ENCODE measurements around the gene MAPK8IP3.

Gene MAPK8IP3

GRCh38 chr16:1764971-1765370 lies 59.0 kb downstream of the MAPK8IP3 start:
- DNase-seq = no peak

GRCh38 chr16:1765826-1766225 lies 59.8 kb downstream of the MAPK8IP3 start:
- no peak for DNase-seq

GRCh38 chr16:1766231-1766630 lies 60.2 kb downstream of the MAPK8IP3 start:
- no peak for DNase-seq

- DNase-seq = no peak
Measured at GRCh38 chr16:1766701-1767100, 60.7 kb downstream of the MAPK8IP3 start.

- no peak for DNase-seq
Measured at GRCh38 chr16:1767116-1767994, 61.4 kb downstream of the MAPK8IP3 start.

GRCh38 chr16:1768061-1768766 lies 62.2 kb downstream of the MAPK8IP3 start:
- DNase-seq = no peak

GRCh38 chr16:1768767-1769401 lies 62.9 kb downstream of the MAPK8IP3 start:
- DNase-seq = no peak

GRCh38 chr16:1769402-1770300 lies 63.7 kb downstream of the MAPK8IP3 start:
- DNase-seq = no peak

- no peak for DNase-seq
Measured at GRCh38 chr16:1770328-1771187, 64.6 kb downstream of the MAPK8IP3 start.

GRCh38 chr16:1771188-1771863 lies 65.3 kb downstream of the MAPK8IP3 start, which contains the start of gene NME3:
NME3 (minus strand) TSS chr16:1771543; CDS start chr16:1771534, 9 bp downstream.
- no peak for DNase-seq

GRCh38 chr16:1771864-1772361 lies 65.9 kb downstream of the MAPK8IP3 start:
- DNase-seq = no peak

GRCh38 chr16:1772362-1772907 lies 66.4 kb downstream of the MAPK8IP3 start, which contains the start of gene EME2:
EME2 (plus strand) TSS chr16:1772810; CDS start chr16:1773228, 418 bp downstream.
- no peak for DNase-seq

GRCh38 chr16:1772908-1773702 lies 67.1 kb downstream of the MAPK8IP3 start, which contains the start of gene MRPS34:
MRPS34 (minus strand) TSS chr16:1773134; CDS start chr16:1773119, 15 bp downstream.
- no peak for DNase-seq

GRCh38 chr16:1773703-1774447 lies 67.9 kb downstream of the MAPK8IP3 start:
- no peak for DNase-seq

- no peak for DNase-seq
Measured at GRCh38 chr16:1774448-1774780, 68.4 kb downstream of the MAPK8IP3 start.

GRCh38 chr16:1775006-1775845 lies 69.2 kb downstream of the MAPK8IP3 start:
- DNase-seq = no peak

- no peak for DNase-seq
Measured at GRCh38 chr16:1775846-1776671, 70.1 kb downstream of the MAPK8IP3 start.

Data from SIG-M5 (cell line).